H9 (cell line): Measurements from ENCODE around the gene PAGR1. TPM values are rescaled to one million over a fixed set of nuclear protein-coding genes. Genes with fewer than 3 reads are reported as not detected.

Source experiments
- DNase-seq: peaks from one replicate; pipeline ENCODE4 v3.0.0-alpha.2; 2017
- H2AFZ ChIP-seq: one replicate; pipeline ENCODE4 v1.6.1; 2013; ENCODE audit warnings: mild to moderate bottlenecking, low read length, control low read depth, moderate library complexity
- H2AK5ac ChIP-seq: 2 replicates; pipeline ENCODE4 v1.6.1; 2013; ENCODE audit warnings: low read length, control low read depth, mixed read lengths; ENCODE audit not compliant: insufficient read length
- H2BK120ac ChIP-seq: one replicate; pipeline ENCODE4 v1.6.1; 2013; ENCODE audit warnings: low read depth, mild to moderate bottlenecking, low read length, control low read depth, inconsistent platforms; ENCODE audit not compliant: poor library complexity, severe bottlenecking
- H2BK12ac ChIP-seq: 2 replicates; pipeline ENCODE4 v1.6.1; 2013; ENCODE audit warnings: low read length, control low read depth, mixed read lengths, low read depth; ENCODE audit not compliant: insufficient read length
- H2BK15ac ChIP-seq: 2 replicates; pipeline ENCODE4 v1.6.1; 2013; ENCODE audit warnings: low read depth, low read length, control low read depth
- H2BK20ac ChIP-seq: one replicate; pipeline ENCODE4 v1.6.1; 2013; ENCODE audit warnings: low read depth, mild to moderate bottlenecking, low read length, control low read depth, inconsistent platforms; ENCODE audit not compliant: poor library complexity, severe bottlenecking
- H2BK5ac ChIP-seq: 2 replicates; pipeline ENCODE4 v1.6.1; 2013; ENCODE audit warnings: low read length, control low read depth, mixed read lengths; ENCODE audit not compliant: insufficient read length
- H3K14ac ChIP-seq: 2 replicates; pipeline ENCODE4 v1.6.1; 2013; ENCODE audit warnings: low read length, control low read depth; ENCODE audit not compliant: insufficient read depth
- H3K18ac ChIP-seq: 2 replicates; pipeline ENCODE4 v1.6.1; 2013; ENCODE audit warnings: low read depth, mild to moderate bottlenecking, mixed read lengths, low read length, control low read depth; ENCODE audit not compliant: insufficient read length
- H3K23ac ChIP-seq: 2 replicates; pipeline ENCODE4 v1.6.1; 2013; ENCODE audit warnings: low read length, control low read depth, mixed read lengths, low read depth; ENCODE audit not compliant: insufficient read length
- H3K23me2 ChIP-seq: 2 replicates; pipeline ENCODE4 v1.6.1; 2013; ENCODE audit warnings: low read depth, mild to moderate bottlenecking, mixed read lengths, low read length, control low read depth; ENCODE audit not compliant: insufficient read length, poor library complexity, severe bottlenecking
- H3K27ac ChIP-seq: 2 replicates; pipeline ENCODE4 v1.5.1; 2013; ENCODE audit warnings: low read length, control low read depth, mixed read lengths, low read depth; ENCODE audit not compliant: insufficient read length
- H3K27me3 ChIP-seq: 2 replicates; pipeline ENCODE4 v1.6.1; 2013; ENCODE audit warnings: low read length, control low read depth, inconsistent platforms; ENCODE audit not compliant: insufficient read depth
- H3K4ac ChIP-seq: 2 replicates; pipeline ENCODE4 v1.6.1; 2013; ENCODE audit warnings: low read depth, mild to moderate bottlenecking, control low read depth, inconsistent platforms, low read length, moderate library complexity
- H3K4me1 ChIP-seq: 2 replicates; pipeline ENCODE4 v1.6.1; 2013; ENCODE audit warnings: low read length, control low read depth, inconsistent platforms; ENCODE audit not compliant: insufficient read depth
- H3K4me2 ChIP-seq: 2 replicates; pipeline ENCODE4 v1.6.1; 2013; ENCODE audit warnings: low read length, control low read depth, mixed read lengths; ENCODE audit not compliant: insufficient read length, insufficient read depth
- H3K56ac ChIP-seq: 2 replicates; pipeline ENCODE4 v1.6.1; 2013; ENCODE audit warnings: low read depth, mild to moderate bottlenecking, mixed read lengths, low read length, control low read depth; ENCODE audit not compliant: insufficient read length
- H3K79me1 ChIP-seq: 2 replicates; pipeline ENCODE4 v1.6.1; 2013; ENCODE audit warnings: low read depth, mild to moderate bottlenecking, moderate library complexity, low read length, control low read depth, inconsistent platforms; ENCODE audit not compliant: insufficient read depth, poor library complexity, severe bottlenecking
- H3K79me2 ChIP-seq: 2 replicates; pipeline ENCODE4 v1.6.1; 2013; ENCODE audit warnings: low read length, control low read depth, inconsistent platforms; ENCODE audit not compliant: insufficient read depth
- H3K9ac ChIP-seq: 2 replicates; pipeline ENCODE4 v1.6.1; 2013; ENCODE audit warnings: low read length, control low read depth, mixed read lengths; ENCODE audit not compliant: insufficient read length; ENCODE audit errors: extremely low read depth
- H3K9me3 ChIP-seq: one replicate; pipeline ENCODE4 v1.6.1; 2013; ENCODE audit warnings: low read depth, low read length, inconsistent platforms; ENCODE audit not compliant: control insufficient read depth
- H3T11ph ChIP-seq: one replicate; pipeline ENCODE4 v1.6.1; 2013; ENCODE audit warnings: mild to moderate bottlenecking, low read length, control low read depth, inconsistent platforms
- H4K20me1 ChIP-seq: one replicate; pipeline ENCODE4 v1.6.1; 2013; ENCODE audit not compliant: control insufficient read depth, insufficient read length, insufficient read depth
- H4K5ac ChIP-seq: 2 replicates; pipeline ENCODE4 v1.6.1; 2013; ENCODE audit warnings: low read depth, mild to moderate bottlenecking, mixed read lengths, low read length, control low read depth; ENCODE audit not compliant: insufficient read length
- H4K8ac ChIP-seq: replicated peaks from 2 replicates; pipeline ENCODE4 v1.6.1; 2013; ENCODE audit warnings: low read length, control low read depth, mixed read lengths, low read depth; ENCODE audit not compliant: insufficient read length
- H4K91ac ChIP-seq: 2 replicates; pipeline ENCODE4 v1.6.1; 2013; ENCODE audit warnings: low read depth, mild to moderate bottlenecking, moderate library complexity, mixed read lengths, low read length, control low read depth; ENCODE audit not compliant: insufficient read length
- H3K27ac Mint-ChIP-seq, 3 experiments: 2 replicates in 2 of 3; 3 replicates in 1 of 3; pipeline ENCODE4 v1.8.0; 2020 to 2021; ENCODE audit warnings: mixed read lengths in 3 of 3, mild to moderate bottlenecking in 1 of 3, moderate library complexity in 1 of 3
- H3K27me3 Mint-ChIP-seq: 2 replicates; pipeline ENCODE4 v1.8.0; 2021; ENCODE audit warnings: low read depth, mild to moderate bottlenecking, moderate library complexity, mixed read lengths
- H3K36me3 Mint-ChIP-seq, 3 experiments: 2 replicates in 2 of 3; 3 replicates in 1 of 3; pipeline ENCODE4 v1.8.0; 2020 to 2021; ENCODE audit warnings: low read depth in 3 of 3, mixed read lengths in 3 of 3; ENCODE audit not compliant: insufficient read depth in 1 of 3
- H3K4me1 Mint-ChIP-seq, 2 experiments: 2 replicates each; pipeline ENCODE4 v1.8.0; 2020; ENCODE audit warnings: mixed read lengths in 2 of 2
- H3K4me3 Mint-ChIP-seq, 2 experiments: 2 replicates in 1 of 2; 3 replicates in 1 of 2; pipeline ENCODE4 v1.8.0; 2020 to 2021; ENCODE audit warnings: mild to moderate bottlenecking in 2 of 2, mixed read lengths in 2 of 2, moderate library complexity in 1 of 2
- H3K9me3 Mint-ChIP-seq, 2 experiments: 2 replicates in 1 of 2; 3 replicates in 1 of 2; pipeline ENCODE4 v1.8.0; 2020; ENCODE audit warnings: mild to moderate bottlenecking in 2 of 2, mixed read lengths in 2 of 2, moderate library complexity in 1 of 2
- CTCF ChIP-seq: fragments of 200-600 bp; sonication (generic); conservative IDR thresholded peaks from 3 replicates; pipeline ENCODE4 v1.8.0; 2021; ENCODE audit warnings: antibody characterized with exemption, mild to moderate bottlenecking
- WGBS: extraction: QIAGEN DNeasy Blood & Tissue Kit; methylation state at CpG from one replicate; pipeline ENCODE4 v1.1.7; 2013; ENCODE audit warnings: missing lambda C conversion rate, low lambda C conversion rate, mixed read lengths; ENCODE audit not compliant: insufficient read length; ENCODE audit errors: extremely low coverage; 5-methylcytosine and 5-hydroxymethylcytosine counted together
- total RNA-seq: library from RNA; stranded (reverse); gene quantifications from 2 replicates; pipeline ENCODE4 v1.2.1, GENCODE V29; 2021

The PAGR1 gene
- total RNA-seq, 1 experiment from 2014 or later: 65.3 TPM

- H3K27me3 ChIP-seq: no peaks in the 10 kb centered on the region
- H3K4me2 ChIP-seq: no peak overlapping the region
- no peak overlapping the region for H2AK5ac ChIP-seq
- DNase-seq: no peak
- H3T11ph ChIP-seq: no peak overlapping the region
- H3K36me3 Mint-ChIP-seq: no peaks in the 10 kb centered on the region
- WGBS: no CpG with 5 or more reads among the region's 10 CpGs
- H2BK12ac ChIP-seq: no peak overlapping the region
- no peak overlapping the region for H2BK15ac ChIP-seq
- no peaks in the 10 kb centered on the region for H3K9me3 ChIP-seq
- no peak overlapping the region for H3K18ac ChIP-seq
- no peak overlapping the region for H3K14ac ChIP-seq
- H2BK20ac ChIP-seq: no peak overlapping the region
- no peaks in the 10 kb centered on the region for H3K23me2 ChIP-seq
- H3K4me1 Mint-ChIP-seq: no peaks in the 10 kb centered on the region
- H4K8ac ChIP-seq: no peak overlapping the region
- H3K27ac ChIP-seq: no peak overlapping the region
- peak overlapping the region in 1 of 2 experiments; percentile 54; a peak in 1 of 5 replicates for H3K4me3 Mint-ChIP-seq
- no peak for TF ChIP-seq CTCF
- no peaks in the 10 kb centered on the region for H3K27me3 Mint-ChIP-seq
- no peak overlapping the region for H3K23ac ChIP-seq
- H2BK5ac ChIP-seq: no peak overlapping the region
- no peak overlapping the region for H3K4ac ChIP-seq
- no peak overlapping the region for H3K9ac ChIP-seq
- no peak overlapping the region for H2BK120ac ChIP-seq
- no peaks in the 10 kb centered on the region for H3K79me2 ChIP-seq
- H3K79me1 ChIP-seq: no peaks in the 10 kb centered on the region
- H4K20me1 ChIP-seq: no peaks in the 10 kb centered on the region
- H3K27ac Mint-ChIP-seq: no peak overlapping the region; a peak in 1 of 7 replicates
- no peaks in the 10 kb centered on the region for H3K9me3 Mint-ChIP-seq
- no peak overlapping the region for H4K91ac ChIP-seq
- no peak overlapping the region for H3K56ac ChIP-seq
- H3K4me1 ChIP-seq: no peaks in the 10 kb centered on the region
- H2AFZ ChIP-seq: no peak overlapping the region
- no peak overlapping the region for H4K5ac ChIP-seq
Observed at GRCh38 chr16:29840240-29840639, 24.3 kb downstream of the PAGR1 start.
